Measurements from ENCODE around the gene TAOK3.

The TAOK3 gene

GRCh38 chr12:118377884-118378470 is 5.3 kb upstream of the TAOK3 start:
- Histone ChIP-seq H3K9me3 (ENCODE audit: control insufficient read depth, insufficient read depth, low read length) (no peaks in the 10 kb centered on the region), H3K27me3 (ENCODE audit: control insufficient read depth, low read length) (no peaks in the 10 kb centered on the region), H3K9me2 (replicated peaks; ENCODE audit: control insufficient read depth, low read length) (no peaks in the 10 kb centered on the region), H3K79me2 (ENCODE audit: control insufficient read depth, low read length) (peaks cover 44% of the 10 kb centered on the region), H3K4me1 (ENCODE audit: control insufficient read depth, low read length) (peaks cover 31% of the 10 kb centered on the region), H3K4me2 (ENCODE audit: low read length) (peak overlapping the region; percentile 80), H3F3A (ENCODE audit: control insufficient read depth, insufficient read depth) (peaks cover 7% of the 10 kb centered on the region; the same call in 1 of the 2 replicates), H4K20me1 (ENCODE audit: control insufficient read depth, insufficient read depth, low read depth, low read length) (0 out of 2 replicates have a peak, but pooled peaks cover 4% of the 10 kb centered on the region), H3K27ac (ENCODE audit: low read depth, low read length) (peak overlapping the region; percentile 63), H3K4me3 (ENCODE audit: low read length) (peak overlapping the region; percentile 81), H3K36me3 (ENCODE audit: control insufficient read depth, low read length) (peaks cover 24% of the 10 kb centered on the region)
- TF ChIP-seq CTCF (IDR thresholded peaks at IDR 0.05; ENCODE audit: low read depth, low read length, poor library complexity, severe bottlenecking) (peak; percentile 95), EZH2phosphoT487 (IDR thresholded peaks at IDR 0.05; ENCODE audit: borderline replicate concordance, low read length) (no peak)

GRCh38 chr12:118377021-118377883 is 4.5 kb upstream of the TAOK3 start:
- Histone ChIP-seq H3K27me3 (ENCODE audit: control insufficient read depth, low read length) (no peaks in the 10 kb centered on the region), H3K36me3 (ENCODE audit: control insufficient read depth, low read length) (peaks cover 23% of the 10 kb centered on the region), H3K9me2 (replicated peaks; ENCODE audit: control insufficient read depth, low read length) (no peaks in the 10 kb centered on the region), H3K27ac (ENCODE audit: low read depth, low read length) (peak overlapping the region; percentile 63), H3K4me3 (ENCODE audit: low read length) (peak overlapping the region; percentile 81), H3K4me2 (ENCODE audit: low read length) (peak overlapping the region; percentile 80), H3K79me2 (ENCODE audit: control insufficient read depth, low read length) (peaks cover 47% of the 10 kb centered on the region), H4K20me1 (ENCODE audit: control insufficient read depth, insufficient read depth, low read depth, low read length) (0 out of 2 replicates have a peak, but pooled peaks cover 4% of the 10 kb centered on the region), H3K4me1 (ENCODE audit: control insufficient read depth, low read length) (peaks cover 31% of the 10 kb centered on the region), H3K9me3 (ENCODE audit: control insufficient read depth, insufficient read depth, low read length) (no peaks in the 10 kb centered on the region), H3F3A (ENCODE audit: control insufficient read depth, insufficient read depth) (peaks cover 7% of the 10 kb centered on the region; the same call in 1 of the 2 replicates)
- no peak for TF ChIP-seq CTCF (IDR thresholded peaks at IDR 0.05; ENCODE audit: low read depth, low read length, poor library complexity, severe bottlenecking)
- TF ChIP-seq EZH2phosphoT487 (IDR thresholded peaks at IDR 0.05; ENCODE audit: borderline replicate concordance, low read length): no peak

- H4K20me1 ChIP-seq (ENCODE audit: control insufficient read depth, insufficient read depth, low read depth, low read length): 0 out of 2 replicates have a peak, but pooled peaks cover 4% of the 10 kb centered on the region
- peaks cover 36% of the 10 kb centered on the region for H3K4me1 ChIP-seq (ENCODE audit: control insufficient read depth, low read length)
- H3K9me2 ChIP-seq (replicated peaks; ENCODE audit: control insufficient read depth, low read length): no peaks in the 10 kb centered on the region
- peaks cover 55% of the 10 kb centered on the region for H3K79me2 ChIP-seq (ENCODE audit: control insufficient read depth, low read length)
- H3K27me3 ChIP-seq (ENCODE audit: control insufficient read depth, low read length): peaks cover 7% of the 10 kb centered on the region
- TF ChIP-seq CTCF (IDR thresholded peaks at IDR 0.05; ENCODE audit: low read depth, low read length, poor library complexity, severe bottlenecking): peak; percentile 90
- TF ChIP-seq EZH2phosphoT487 (IDR thresholded peaks at IDR 0.05; ENCODE audit: borderline replicate concordance, low read length): no peak
- no peaks in the 10 kb centered on the region for H3K9me3 ChIP-seq (ENCODE audit: control insufficient read depth, insufficient read depth, low read length)
- peak within 1 kb of the TSS; percentile 80 for H3K4me2 ChIP-seq (ENCODE audit: low read length)
- peak within 1 kb of the TSS; percentile 81 for H3K4me3 ChIP-seq (ENCODE audit: low read length)
- peak within 1 kb of the TSS; percentile 63 for H3K27ac ChIP-seq (ENCODE audit: low read depth, low read length)
- H3F3A ChIP-seq (ENCODE audit: control insufficient read depth, insufficient read depth): peaks cover 7% of the 10 kb centered on the region; the same call in 1 of the 2 replicates
- H3K36me3 ChIP-seq (ENCODE audit: control insufficient read depth, low read length): peaks cover 16% of the 10 kb centered on the region
Observed at GRCh38 chr12:118376089-118377020, 3.6 kb upstream of the TAOK3 start, which contains the start of gene SUDS3. TSS of gene SUDS3 (plus strand) at chr12:118376555. CDS start at chr12:118376692, 137 bp downstream.

Measured in DOHH2 (cell line).